Ovary (tissue), 3 donors: ENCODE data around the gene REELD1.

Experiments used
- EP300 ChIP-seq: sonication (generic); formaldehyde crosslinking; IDR thresholded peaks from one replicate; pipeline ENCODE4 v1.6.1; 2017; ENCODE audit warnings: antibody characterized with exemption
- POLR2A ChIP-seq: fragments of 450-650 bp; IDR thresholded peaks from one replicate; pipeline ENCODE4 v1.6.1; 2017; ENCODE audit warnings: antibody characterized with exemption, mild to moderate bottlenecking, moderate library complexity
- TF ChIP-seq, protein P1 (sequence below), 3 donors: fragments of 450-650 bp in 2 of 3; fragments of 200-600 bp in 1 of 3; IDR thresholded peaks; one replicate each; pipeline versions ENCODE4 v1.5.1 to v1.8.0; 2016 to 2022; ENCODE audit warnings: antibody characterized with exemption in 3 of 3, mild to moderate bottlenecking in 1 of 3
- donor health status: DM: no; HTN: no; CAD: no.

DNA sequence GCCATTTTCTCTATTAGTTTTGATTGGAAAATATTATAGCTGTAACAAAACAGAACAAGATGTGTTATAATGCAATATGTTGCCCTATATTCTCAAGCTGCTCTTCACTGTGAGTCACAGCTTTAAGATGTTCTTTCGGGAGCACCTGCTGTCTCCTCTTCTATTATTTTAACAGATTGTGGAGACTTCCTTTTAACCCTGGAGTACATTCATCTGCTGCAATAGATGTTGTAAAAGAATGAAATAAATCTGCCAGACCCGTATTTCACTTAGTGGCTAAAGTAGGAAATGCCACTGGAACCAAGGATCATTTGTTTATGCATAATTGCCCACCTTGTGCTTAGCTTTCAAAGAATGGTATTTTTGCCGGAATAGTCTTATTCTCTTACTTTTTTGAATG is 27.7 kb upstream of the REELD1 start:
- TF ChIP-seq EP300 (no peak), POLR2A (no peak)
- TF ChIP-seq, protein P1, sequence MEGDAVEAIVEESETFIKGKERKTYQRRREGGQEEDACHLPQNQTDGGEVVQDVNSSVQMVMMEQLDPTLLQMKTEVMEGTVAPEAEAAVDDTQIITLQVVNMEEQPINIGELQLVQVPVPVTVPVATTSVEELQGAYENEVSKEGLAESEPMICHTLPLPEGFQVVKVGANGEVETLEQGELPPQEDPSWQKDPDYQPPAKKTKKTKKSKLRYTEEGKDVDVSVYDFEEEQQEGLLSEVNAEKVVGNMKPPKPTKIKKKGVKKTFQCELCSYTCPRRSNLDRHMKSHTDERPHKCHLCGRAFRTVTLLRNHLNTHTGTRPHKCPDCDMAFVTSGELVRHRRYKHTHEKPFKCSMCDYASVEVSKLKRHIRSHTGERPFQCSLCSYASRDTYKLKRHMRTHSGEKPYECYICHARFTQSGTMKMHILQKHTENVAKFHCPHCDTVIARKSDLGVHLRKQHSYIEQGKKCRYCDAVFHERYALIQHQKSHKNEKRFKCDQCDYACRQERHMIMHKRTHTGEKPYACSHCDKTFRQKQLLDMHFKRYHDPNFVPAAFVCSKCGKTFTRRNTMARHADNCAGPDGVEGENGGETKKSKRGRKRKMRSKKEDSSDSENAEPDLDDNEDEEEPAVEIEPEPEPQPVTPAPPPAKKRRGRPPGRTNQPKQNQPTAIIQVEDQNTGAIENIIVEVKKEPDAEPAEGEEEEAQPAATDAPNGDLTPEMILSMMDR (IDR thresholded peaks at IDR 0.05): no peak
